ENCODE data around the gene SCAMP4. TPM values are rescaled to one million over a fixed set of nuclear protein-coding genes. Genes with fewer than 3 reads are reported as not detected.

Gene SCAMP4
- total and polyA plus RNA-seq, 2 of the 13 experiments (the other 11 are each of a cell fraction or from before 2014, with no cell fraction given): 10.7 to 13.7 TPM

GRCh38 chr19:1902923-1903322 lies 2.3 kb upstream of the SCAMP4 start (continued):
- TF ChIP-seq, protein P1, sequence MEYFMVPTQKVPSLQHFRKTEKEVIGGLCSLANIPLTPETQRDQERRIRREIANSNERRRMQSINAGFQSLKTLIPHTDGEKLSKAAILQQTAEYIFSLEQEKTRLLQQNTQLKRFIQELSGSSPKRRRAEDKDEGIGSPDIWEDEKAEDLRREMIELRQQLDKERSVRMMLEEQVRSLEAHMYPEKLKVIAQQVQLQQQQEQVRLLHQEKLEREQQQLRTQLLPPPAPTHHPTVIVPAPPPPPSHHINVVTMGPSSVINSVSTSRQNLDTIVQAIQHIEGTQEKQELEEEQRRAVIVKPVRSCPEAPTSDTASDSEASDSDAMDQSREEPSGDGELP (IDR thresholded peaks at IDR 0.05; ENCODE audit: borderline replicate concordance, low read depth): peak; percentile 92
- TF ChIP-seq KAT8 (CRISPR knock-in tag; IDR thresholded peaks at IDR 0.05): no peak
- TF ChIP-seq KDM2A (CRISPR knock-in tag; IDR thresholded peaks at IDR 0.05; ENCODE audit: borderline replicate concordance, low read depth): no peak
- TF ChIP-seq, protein P2, sequence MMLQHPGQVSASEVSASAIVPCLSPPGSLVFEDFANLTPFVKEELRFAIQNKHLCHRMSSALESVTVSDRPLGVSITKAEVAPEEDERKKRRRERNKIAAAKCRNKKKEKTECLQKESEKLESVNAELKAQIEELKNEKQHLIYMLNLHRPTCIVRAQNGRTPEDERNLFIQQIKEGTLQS (CRISPR knock-in tag; IDR thresholded peaks at IDR 0.05): peak; percentile 33; the same call in 1 of the 2 replicates
- no peak for TF ChIP-seq ZNF549 (CRISPR knock-in tag; IDR thresholded peaks at IDR 0.05)
- no peak for TF ChIP-seq EHMT2 (IDR thresholded peaks at IDR 0.05; ENCODE audit: borderline replicate concordance, low read depth, low read length)
- TF ChIP-seq MED13 (CRISPR knock-in tag; IDR thresholded peaks at IDR 0.05): no peak
- TF ChIP-seq, protein P3, sequence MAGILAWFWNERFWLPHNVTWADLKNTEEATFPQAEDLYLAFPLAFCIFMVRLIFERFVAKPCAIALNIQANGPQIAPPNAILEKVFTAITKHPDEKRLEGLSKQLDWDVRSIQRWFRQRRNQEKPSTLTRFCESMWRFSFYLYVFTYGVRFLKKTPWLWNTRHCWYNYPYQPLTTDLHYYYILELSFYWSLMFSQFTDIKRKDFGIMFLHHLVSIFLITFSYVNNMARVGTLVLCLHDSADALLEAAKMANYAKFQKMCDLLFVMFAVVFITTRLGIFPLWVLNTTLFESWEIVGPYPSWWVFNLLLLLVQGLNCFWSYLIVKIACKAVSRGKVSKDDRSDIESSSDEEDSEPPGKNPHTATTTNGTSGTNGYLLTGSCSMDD (CRISPR knock-in tag; IDR thresholded peaks at IDR 0.05): no peak
- TF ChIP-seq FOXO1 (CRISPR knock-in tag; IDR thresholded peaks at IDR 0.05): no peak
- peak; percentile 50 for TF ChIP-seq ARID5B (CRISPR knock-in tag; IDR thresholded peaks at IDR 0.05)
- no peak for TF ChIP-seq ZNF337 (CRISPR knock-in tag; IDR thresholded peaks at IDR 0.05; ENCODE audit: borderline replicate concordance, low read depth)
- TF ChIP-seq MBD4 (IDR thresholded peaks at IDR 0.05; ENCODE audit: borderline replicate concordance, low read length): no peak
- TF ChIP-seq KMT2B (CRISPR knock-in tag; IDR thresholded peaks at IDR 0.05): no peak
- peak; percentile 23 for TF ChIP-seq YY1 (IDR thresholded peaks at IDR 0.05; ENCODE audit: insufficient read depth, insufficient replicate concordance, low read depth, low read length)
- TF ChIP-seq ZNF264 (CRISPR knock-in tag; IDR thresholded peaks at IDR 0.05): no peak
- no peak for TF ChIP-seq RAD21 (CRISPR knock-in tag; IDR thresholded peaks at IDR 0.05)
- TF ChIP-seq NCOA2 (CRISPR knock-in tag; IDR thresholded peaks at IDR 0.05): no peak
- TF ChIP-seq ZNF432 (CRISPR knock-in tag; IDR thresholded peaks at IDR 0.05; ENCODE audit: borderline replicate concordance): no peak
- TF ChIP-seq, protein P4, sequence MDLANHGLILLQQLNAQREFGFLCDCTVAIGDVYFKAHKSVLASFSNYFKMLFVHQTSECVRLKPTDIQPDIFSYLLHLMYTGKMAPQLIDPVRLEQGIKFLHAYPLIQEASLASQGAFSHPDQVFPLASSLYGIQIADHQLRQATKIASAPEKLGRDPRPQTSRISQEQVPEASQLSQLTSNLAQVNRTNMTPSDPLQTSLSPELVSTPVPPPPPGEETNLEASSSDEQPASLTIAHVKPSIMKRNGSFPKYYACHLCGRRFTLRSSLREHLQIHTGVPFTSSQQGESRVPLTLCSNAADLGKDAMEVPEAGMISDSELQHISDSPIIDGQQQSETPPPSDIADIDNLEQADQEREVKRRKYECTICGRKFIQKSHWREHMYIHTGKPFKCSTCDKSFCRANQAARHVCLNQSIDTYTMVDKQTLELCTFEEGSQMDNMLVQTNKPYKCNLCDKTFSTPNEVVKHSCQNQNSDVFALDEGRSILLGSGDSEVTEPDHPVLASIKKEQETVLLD (CRISPR knock-in tag; IDR thresholded peaks at IDR 0.05; ENCODE audit: low read depth): no peak
- TF ChIP-seq, protein P5, sequence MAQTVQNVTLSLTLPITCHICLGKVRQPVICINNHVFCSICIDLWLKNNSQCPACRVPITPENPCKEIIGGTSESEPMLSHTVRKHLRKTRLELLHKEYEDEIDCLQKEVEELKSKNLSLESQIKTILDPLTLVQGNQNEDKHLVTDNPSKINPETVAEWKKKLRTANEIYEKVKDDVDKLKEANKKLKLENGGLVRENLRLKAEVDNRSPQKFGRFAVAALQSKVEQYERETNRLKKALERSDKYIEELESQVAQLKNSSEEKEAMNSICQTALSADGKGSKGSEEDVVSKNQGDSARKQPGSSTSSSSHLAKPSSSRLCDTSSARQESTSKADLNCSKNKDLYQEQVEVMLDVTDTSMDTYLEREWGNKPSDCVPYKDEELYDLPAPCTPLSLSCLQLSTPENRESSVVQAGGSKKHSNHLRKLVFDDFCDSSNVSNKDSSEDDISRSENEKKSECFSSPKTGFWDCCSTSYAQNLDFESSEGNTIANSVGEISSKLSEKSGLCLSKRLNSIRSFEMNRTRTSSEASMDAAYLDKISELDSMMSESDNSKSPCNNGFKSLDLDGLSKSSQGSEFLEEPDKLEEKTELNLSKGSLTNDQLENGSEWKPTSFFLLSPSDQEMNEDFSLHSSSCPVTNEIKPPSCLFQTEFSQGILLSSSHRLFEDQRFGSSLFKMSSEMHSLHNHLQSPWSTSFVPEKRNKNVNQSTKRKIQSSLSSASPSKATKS (CRISPR knock-in tag; IDR thresholded peaks at IDR 0.05): no peak
- TF ChIP-seq ZBTB7B (CRISPR knock-in tag; IDR thresholded peaks at IDR 0.05): peak; percentile 66; the same call in 1 of the 2 replicates

All from HepG2 (cell line).